MM.1S (cell line): ENCODE results near the gene PTPRG.

Experiments used
- EZH2 ChIP-seq: fragments of 300-600 bp; sonication (generic); optimal IDR thresholded peaks from 2 replicates; pipeline ENCODE3; 2017; ENCODE audit warnings: low read depth, mild to moderate bottlenecking, antibody characterized with exemption, low read length, mixed read lengths
- TF ChIP-seq, protein P1 (sequence below): fragments of 300-600 bp; sonication (generic); IDR thresholded peaks from 2 replicates; pipeline ENCODE4 v1.5.1; 2016; ENCODE audit warnings: antibody characterized with exemption, low read length, mixed read lengths

DNA sequence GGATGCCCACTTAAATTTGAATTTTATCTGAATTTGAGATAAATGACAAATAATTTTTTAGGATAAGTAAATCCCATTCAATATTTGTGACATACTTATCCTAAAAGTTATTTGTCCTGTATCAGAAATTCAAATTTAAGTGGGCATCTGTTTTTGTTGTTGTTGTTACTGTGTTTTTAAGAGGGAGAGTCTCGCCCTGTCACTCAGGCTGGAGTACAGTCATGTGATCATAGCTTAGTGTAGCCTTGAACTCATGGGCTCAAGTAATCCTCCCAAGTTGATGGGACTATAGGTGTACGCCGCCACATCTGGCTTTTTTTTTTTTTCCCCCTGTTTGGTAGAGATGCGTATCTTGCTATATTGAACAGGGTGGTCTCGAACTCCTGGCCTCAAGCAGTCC is 283.0 kb downstream of the PTPRG start:
- TF ChIP-seq, protein P1, sequence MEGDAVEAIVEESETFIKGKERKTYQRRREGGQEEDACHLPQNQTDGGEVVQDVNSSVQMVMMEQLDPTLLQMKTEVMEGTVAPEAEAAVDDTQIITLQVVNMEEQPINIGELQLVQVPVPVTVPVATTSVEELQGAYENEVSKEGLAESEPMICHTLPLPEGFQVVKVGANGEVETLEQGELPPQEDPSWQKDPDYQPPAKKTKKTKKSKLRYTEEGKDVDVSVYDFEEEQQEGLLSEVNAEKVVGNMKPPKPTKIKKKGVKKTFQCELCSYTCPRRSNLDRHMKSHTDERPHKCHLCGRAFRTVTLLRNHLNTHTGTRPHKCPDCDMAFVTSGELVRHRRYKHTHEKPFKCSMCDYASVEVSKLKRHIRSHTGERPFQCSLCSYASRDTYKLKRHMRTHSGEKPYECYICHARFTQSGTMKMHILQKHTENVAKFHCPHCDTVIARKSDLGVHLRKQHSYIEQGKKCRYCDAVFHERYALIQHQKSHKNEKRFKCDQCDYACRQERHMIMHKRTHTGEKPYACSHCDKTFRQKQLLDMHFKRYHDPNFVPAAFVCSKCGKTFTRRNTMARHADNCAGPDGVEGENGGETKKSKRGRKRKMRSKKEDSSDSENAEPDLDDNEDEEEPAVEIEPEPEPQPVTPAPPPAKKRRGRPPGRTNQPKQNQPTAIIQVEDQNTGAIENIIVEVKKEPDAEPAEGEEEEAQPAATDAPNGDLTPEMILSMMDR = no peak
- no peak for TF ChIP-seq EZH2
